ENCODE measurements around the gene RBCK1.

Gene RBCK1

GRCh38 chr20:407953-408842 lies at the start of gene RBCK1:
Gene RBCK1 (plus strand): TSS chr20:408299. CDS start chr20:408758, 459 bp downstream.
- DNase-seq = peak; percentile 92 to 94 (median 92)

GRCh38 chr20:358891-359555 lies 49.1 kb upstream of the RBCK1 start:
- DNase-seq = no peak

- DNase-seq = no peak
Measured at GRCh38 chr20:361561-361960, 46.5 kb upstream of the RBCK1 start.

- peak; percentile 68 to 85 (median 71) for DNase-seq
Measured at GRCh38 chr20:362271-363254, 45.5 kb upstream of the RBCK1 start.

GRCh38 chr20:363319-364078 lies 44.6 kb upstream of the RBCK1 start:
- peak; percentile 61 to 69 (median 68) for DNase-seq

GRCh38 chr20:364905-365794 lies 42.9 kb upstream of the RBCK1 start:
- DNase-seq = peak in 1 of 3 donors; percentile 12

- DNase-seq = peak in 1 of 3 donors; percentile 6
Measured at GRCh38 chr20:366041-366718, 41.9 kb upstream of the RBCK1 start.

GRCh38 chr20:366719-367485 lies 41.2 kb upstream of the RBCK1 start:
- peak in 1 of 3 donors; percentile 13 for DNase-seq

- no peak for DNase-seq
Measured at GRCh38 chr20:367486-367887, 40.6 kb upstream of the RBCK1 start.

GRCh38 chr20:368915-369314 lies 39.2 kb upstream of the RBCK1 start:
- DNase-seq = no peak

GRCh38 chr20:370151-370600 lies 37.9 kb upstream of the RBCK1 start:
- DNase-seq = no peak

GRCh38 chr20:370977-371754 lies 36.9 kb upstream of the RBCK1 start:
- no peak for DNase-seq

- peak; percentile 62 to 79 (median 67) for DNase-seq
Measured at GRCh38 chr20:371755-372542, 36.1 kb upstream of the RBCK1 start.

- peak; percentile 76 to 84 (median 81) for DNase-seq
Measured at GRCh38 chr20:372543-373082, 35.5 kb upstream of the RBCK1 start.

- DNase-seq = peak; percentile 95 to 98 (median 98)
Measured at GRCh38 chr20:373171-373890, 34.8 kb upstream of the RBCK1 start.

GRCh38 chr20:375265-375889 lies 32.7 kb upstream of the RBCK1 start:
- DNase-seq = no peak

All from suppressor macrophage treated with lipopolysaccharide for 1 hour (primary cell).